OCI-LY7 (cell line): ENCODE results near the gene CALN1.

ENCODE experiments used
- EZH2phosphoT487 ChIP-seq: fragments of 200-600 bp; sonication (generic); IDR thresholded peaks from 2 replicates; pipeline ENCODE4 v1.6.1; 2018; ENCODE audit warnings: low read depth, borderline replicate concordance, mild to moderate bottlenecking, mixed run types, antibody characterized with exemption, low read length, moderate library complexity, mixed read lengths
- TF ChIP-seq, protein P1 (sequence below): fragments of 200-600 bp; sonication (generic); conservative IDR thresholded peaks from 2 replicates; pipeline ENCODE4 v1.5.1; 2014; ENCODE audit warnings: mild to moderate bottlenecking, antibody characterized with exemption, low read length, moderate library complexity, mixed read lengths

DNA sequence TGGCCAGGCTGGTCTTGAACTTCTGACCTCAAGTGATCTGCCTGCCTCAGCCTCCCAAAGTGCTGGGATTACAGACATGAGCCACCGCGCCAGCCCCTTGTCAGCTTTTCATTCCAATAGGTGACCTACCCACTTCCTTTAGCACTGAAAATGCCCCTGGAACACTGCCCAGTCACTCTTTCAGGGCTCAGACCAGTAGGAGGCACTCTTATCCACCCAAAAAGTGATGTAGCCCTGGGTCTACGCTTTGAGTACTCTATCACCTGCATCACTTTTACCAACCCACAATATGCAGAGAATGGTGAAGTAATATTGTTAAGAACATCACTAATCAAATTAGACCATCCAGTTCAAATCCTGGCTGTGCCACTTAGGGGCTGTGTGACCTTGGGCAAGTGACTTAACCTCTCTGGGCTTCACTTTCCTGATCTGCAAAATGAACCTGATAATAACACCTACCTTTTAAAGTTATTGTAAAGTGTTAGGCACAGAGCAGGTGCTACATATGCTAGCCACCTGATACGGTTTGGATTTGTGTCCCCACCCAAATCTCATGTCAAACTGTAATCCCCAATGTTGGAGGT, 5.2 kb downstream of the CALN1 start:
- no peak for TF ChIP-seq EZH2phosphoT487
- TF ChIP-seq, protein P1, sequence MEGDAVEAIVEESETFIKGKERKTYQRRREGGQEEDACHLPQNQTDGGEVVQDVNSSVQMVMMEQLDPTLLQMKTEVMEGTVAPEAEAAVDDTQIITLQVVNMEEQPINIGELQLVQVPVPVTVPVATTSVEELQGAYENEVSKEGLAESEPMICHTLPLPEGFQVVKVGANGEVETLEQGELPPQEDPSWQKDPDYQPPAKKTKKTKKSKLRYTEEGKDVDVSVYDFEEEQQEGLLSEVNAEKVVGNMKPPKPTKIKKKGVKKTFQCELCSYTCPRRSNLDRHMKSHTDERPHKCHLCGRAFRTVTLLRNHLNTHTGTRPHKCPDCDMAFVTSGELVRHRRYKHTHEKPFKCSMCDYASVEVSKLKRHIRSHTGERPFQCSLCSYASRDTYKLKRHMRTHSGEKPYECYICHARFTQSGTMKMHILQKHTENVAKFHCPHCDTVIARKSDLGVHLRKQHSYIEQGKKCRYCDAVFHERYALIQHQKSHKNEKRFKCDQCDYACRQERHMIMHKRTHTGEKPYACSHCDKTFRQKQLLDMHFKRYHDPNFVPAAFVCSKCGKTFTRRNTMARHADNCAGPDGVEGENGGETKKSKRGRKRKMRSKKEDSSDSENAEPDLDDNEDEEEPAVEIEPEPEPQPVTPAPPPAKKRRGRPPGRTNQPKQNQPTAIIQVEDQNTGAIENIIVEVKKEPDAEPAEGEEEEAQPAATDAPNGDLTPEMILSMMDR: 0 out of 2 replicates have a peak, but pooled peaks have one; percentile 15
